HCT116 (cell line): ENCODE measurements around the gene SGCA.

Experiments used
- JUND ChIP-seq: IDR thresholded peaks from 2 replicates; pipeline ENCODE4 v1.6.1; 2012
- POLR2A ChIP-seq: IDR thresholded peaks from 2 replicates; pipeline ENCODE4 v1.7.0; 2011; ENCODE audit warnings: borderline replicate concordance; ENCODE audit not compliant: insufficient read depth, insufficient read length; ENCODE audit errors: extremely low read depth
- POLR2AphosphoS5 ChIP-seq: IDR thresholded peaks from 2 replicates; pipeline ENCODE4 v1.6.1; 2011; ENCODE audit warnings: mild to moderate bottlenecking, low read depth, low read length, moderate library complexity
- YY1 ChIP-seq: IDR thresholded peaks from 2 replicates; pipeline ENCODE4 v1.6.1; 2011; ENCODE audit warnings: low read length, low read depth, moderate library complexity, mild to moderate bottlenecking; ENCODE audit not compliant: insufficient replicate concordance; ENCODE audit errors: extremely low read depth
- TF ChIP-seq, protein P1 (sequence below), 3 experiments: fragments of 200-600 bp in 1 of 3; sonication (generic) in 1 of 3; IDR thresholded peaks in 2 of 3; conservative IDR thresholded peaks in 1 of 3; 2 replicates each; pipeline ENCODE4 v1.5.1; 2012 to 2017; ENCODE audit warnings: low read depth in 2 of 3, low read length in 2 of 3, antibody characterized with exemption in 1 of 3, borderline replicate concordance in 1 of 3, control low read depth in 1 of 3, mild to moderate bottlenecking in 1 of 3, mixed read lengths in 1 of 3, mixed run types in 1 of 3, moderate library complexity in 1 of 3; ENCODE audit not compliant: insufficient read depth in 1 of 3
- TF ChIP-seq, protein P2 (sequence below): IDR thresholded peaks from 2 replicates; pipeline ENCODE4 v1.6.1; 2012; ENCODE audit warnings: low read depth
- TF ChIP-seq, protein P3 (sequence below): IDR thresholded peaks from 2 replicates; pipeline ENCODE4 v1.6.1; 2012

GRCh38 chr17:50122945-50123344, 42.9 kb upstream of the SGCA start:
- TF ChIP-seq, protein P1, sequence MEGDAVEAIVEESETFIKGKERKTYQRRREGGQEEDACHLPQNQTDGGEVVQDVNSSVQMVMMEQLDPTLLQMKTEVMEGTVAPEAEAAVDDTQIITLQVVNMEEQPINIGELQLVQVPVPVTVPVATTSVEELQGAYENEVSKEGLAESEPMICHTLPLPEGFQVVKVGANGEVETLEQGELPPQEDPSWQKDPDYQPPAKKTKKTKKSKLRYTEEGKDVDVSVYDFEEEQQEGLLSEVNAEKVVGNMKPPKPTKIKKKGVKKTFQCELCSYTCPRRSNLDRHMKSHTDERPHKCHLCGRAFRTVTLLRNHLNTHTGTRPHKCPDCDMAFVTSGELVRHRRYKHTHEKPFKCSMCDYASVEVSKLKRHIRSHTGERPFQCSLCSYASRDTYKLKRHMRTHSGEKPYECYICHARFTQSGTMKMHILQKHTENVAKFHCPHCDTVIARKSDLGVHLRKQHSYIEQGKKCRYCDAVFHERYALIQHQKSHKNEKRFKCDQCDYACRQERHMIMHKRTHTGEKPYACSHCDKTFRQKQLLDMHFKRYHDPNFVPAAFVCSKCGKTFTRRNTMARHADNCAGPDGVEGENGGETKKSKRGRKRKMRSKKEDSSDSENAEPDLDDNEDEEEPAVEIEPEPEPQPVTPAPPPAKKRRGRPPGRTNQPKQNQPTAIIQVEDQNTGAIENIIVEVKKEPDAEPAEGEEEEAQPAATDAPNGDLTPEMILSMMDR (IDR thresholded peaks at IDR 0.05 in 2 of 3, conservative IDR thresholded peaks at IDR 0.05 in 1 of 3; ENCODE audit: borderline replicate concordance in 1 of 3, insufficient read depth in 1 of 3, low read depth in 2 of 3, low read length in 2 of 3), result no peak
- TF ChIP-seq JUND (no peak), POLR2AphosphoS5 (no peak), YY1 (no peak), POLR2A (no peak)
- TF ChIP-seq, protein P2, sequence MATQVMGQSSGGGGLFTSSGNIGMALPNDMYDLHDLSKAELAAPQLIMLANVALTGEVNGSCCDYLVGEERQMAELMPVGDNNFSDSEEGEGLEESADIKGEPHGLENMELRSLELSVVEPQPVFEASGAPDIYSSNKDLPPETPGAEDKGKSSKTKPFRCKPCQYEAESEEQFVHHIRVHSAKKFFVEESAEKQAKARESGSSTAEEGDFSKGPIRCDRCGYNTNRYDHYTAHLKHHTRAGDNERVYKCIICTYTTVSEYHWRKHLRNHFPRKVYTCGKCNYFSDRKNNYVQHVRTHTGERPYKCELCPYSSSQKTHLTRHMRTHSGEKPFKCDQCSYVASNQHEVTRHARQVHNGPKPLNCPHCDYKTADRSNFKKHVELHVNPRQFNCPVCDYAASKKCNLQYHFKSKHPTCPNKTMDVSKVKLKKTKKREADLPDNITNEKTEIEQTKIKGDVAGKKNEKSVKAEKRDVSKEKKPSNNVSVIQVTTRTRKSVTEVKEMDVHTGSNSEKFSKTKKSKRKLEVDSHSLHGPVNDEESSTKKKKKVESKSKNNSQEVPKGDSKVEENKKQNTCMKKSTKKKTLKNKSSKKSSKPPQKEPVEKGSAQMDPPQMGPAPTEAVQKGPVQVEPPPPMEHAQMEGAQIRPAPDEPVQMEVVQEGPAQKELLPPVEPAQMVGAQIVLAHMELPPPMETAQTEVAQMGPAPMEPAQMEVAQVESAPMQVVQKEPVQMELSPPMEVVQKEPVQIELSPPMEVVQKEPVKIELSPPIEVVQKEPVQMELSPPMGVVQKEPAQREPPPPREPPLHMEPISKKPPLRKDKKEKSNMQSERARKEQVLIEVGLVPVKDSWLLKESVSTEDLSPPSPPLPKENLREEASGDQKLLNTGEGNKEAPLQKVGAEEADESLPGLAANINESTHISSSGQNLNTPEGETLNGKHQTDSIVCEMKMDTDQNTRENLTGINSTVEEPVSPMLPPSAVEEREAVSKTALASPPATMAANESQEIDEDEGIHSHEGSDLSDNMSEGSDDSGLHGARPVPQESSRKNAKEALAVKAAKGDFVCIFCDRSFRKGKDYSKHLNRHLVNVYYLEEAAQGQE, result no peak
- TF ChIP-seq, protein P3, sequence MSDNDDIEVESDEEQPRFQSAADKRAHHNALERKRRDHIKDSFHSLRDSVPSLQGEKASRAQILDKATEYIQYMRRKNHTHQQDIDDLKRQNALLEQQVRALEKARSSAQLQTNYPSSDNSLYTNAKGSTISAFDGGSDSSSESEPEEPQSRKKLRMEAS, result no peak
